GM23338 (cell line): ENCODE data around the gene COL6A1. TPM values are rescaled to one million over a fixed set of nuclear protein-coding genes. Genes with fewer than 3 reads are reported as not detected.

Experiments used
- ATAC-seq: fragments of 200-7000 bp; cut with Tn5 transposase; 3 replicates; pipeline ENCODE4 v1.9.1; 2020
- DNase-seq: peaks from one replicate; pipeline ENCODE4 v3.0.0-alpha.2; 2015; ENCODE audit warnings: low spot score
- H2AFZ ChIP-seq: fragments of 200-600 bp; sonication (generic); 2 replicates; pipeline ENCODE4 v1.8.0; 2016; ENCODE audit warnings: antibody characterized with exemption, mild to moderate bottlenecking, moderate library complexity
- H3F3A ChIP-seq: fragments of 200-600 bp; sonication (generic); replicated peaks from 2 replicates; pipeline ENCODE4 v1.8.0; 2017; ENCODE audit warnings: antibody characterized with exemption, mixed run types, low read depth
- H3K27ac ChIP-seq: fragments of 200-600 bp; sonication (generic); 2 replicates; pipeline ENCODE4 v1.6.1; 2016; ENCODE audit warnings: low read depth
- H3K27me3 ChIP-seq: fragments of 200-600 bp; sonication (generic); 2 replicates; pipeline ENCODE4 v1.8.0; 2016; ENCODE audit warnings: mild to moderate bottlenecking, mixed run types, moderate library complexity; ENCODE audit not compliant: insufficient read depth
- H3K36me3 ChIP-seq: fragments of 200-600 bp; sonication (generic); 2 replicates; pipeline ENCODE4 v1.8.0; 2016; ENCODE audit warnings: mild to moderate bottlenecking; ENCODE audit not compliant: insufficient read depth
- H3K4me1 ChIP-seq: fragments of 200-600 bp; sonication (generic); 2 replicates; pipeline ENCODE4 v1.8.0; 2016; ENCODE audit warnings: mild to moderate bottlenecking, moderate library complexity; ENCODE audit not compliant: insufficient read depth
- H3K4me2 ChIP-seq: fragments of 200-600 bp; sonication (generic); 2 replicates; pipeline ENCODE4 v1.7.1; 2017; ENCODE audit warnings: mixed run types
- H3K4me3 ChIP-seq: fragments of 200-600 bp; sonication (generic); 2 replicates; pipeline ENCODE4 v1.6.1; 2016; ENCODE audit warnings: mixed run types
- H3K79me2 ChIP-seq: fragments of 200-600 bp; sonication (generic); replicated peaks from 2 replicates; pipeline ENCODE4 v1.8.0; 2017; ENCODE audit warnings: mild to moderate bottlenecking; ENCODE audit not compliant: insufficient read depth
- H3K9me2 ChIP-seq: fragments of 200-600 bp; sonication (generic); 2 replicates; pipeline ENCODE4 v1.8.0; 2017; ENCODE audit not compliant: insufficient read depth
- H4K20me1 ChIP-seq: fragments of 200-600 bp; sonication (generic); replicated peaks from 2 replicates; pipeline ENCODE4 v1.8.0; 2017; ENCODE audit warnings: mild to moderate bottlenecking; ENCODE audit not compliant: insufficient read depth
- H3K27ac Mint-ChIP-seq: 2 replicates; pipeline ENCODE4 v1.8.0; 2020; ENCODE audit warnings: inconsistent platforms, mild to moderate bottlenecking, moderate library complexity, mixed read lengths
- H3K27me3 Mint-ChIP-seq: 3 replicates; pipeline ENCODE4 v1.8.0; 2022; ENCODE audit warnings: low read depth, mild to moderate bottlenecking, moderate library complexity, mixed read lengths, inconsistent platforms; ENCODE audit not compliant: insufficient read depth, poor library complexity
- H3K36me3 Mint-ChIP-seq: 3 replicates; pipeline ENCODE4 v1.8.0; 2021; ENCODE audit warnings: low read depth, mild to moderate bottlenecking, inconsistent platforms, moderate library complexity, mixed read lengths
- H3K4me1 Mint-ChIP-seq: 3 replicates; pipeline ENCODE4 v1.8.0; 2020; ENCODE audit warnings: mild to moderate bottlenecking, inconsistent platforms, mixed read lengths
- H3K4me3 Mint-ChIP-seq: 3 replicates; pipeline ENCODE4 v1.8.0; 2021; ENCODE audit warnings: moderate library complexity, mild to moderate bottlenecking, inconsistent platforms, mixed read lengths
- H3K9me3 Mint-ChIP-seq: 3 replicates; pipeline ENCODE4 v1.8.0; 2020; ENCODE audit warnings: moderate library complexity, mild to moderate bottlenecking, inconsistent platforms, mixed read lengths
- CREB1 ChIP-seq: fragments of 250-450 bp; sonication (Bioruptor Pico); IDR thresholded peaks from 2 replicates; pipeline ENCODE4 v1.5.0; 2020; ENCODE audit warnings: low read depth, mild to moderate bottlenecking, moderate library complexity
- CTCF ChIP-seq, 2 experiments: fragments of 200-600 bp in 1 of 2; sonication (generic) in 1 of 2; conservative IDR thresholded peaks; 2 replicates each; pipeline versions ENCODE4 v1.5.1 to v1.6.1; 2016 to 2017; ENCODE audit warnings: antibody characterized with exemption in 2 of 2, low read depth in 2 of 2, mild to moderate bottlenecking in 2 of 2, moderate library complexity in 1 of 2
- ETS1 ChIP-seq: IDR thresholded peaks from 2 replicates; pipeline ENCODE4 v1.6.1; 2016; ENCODE audit warnings: antibody characterized with exemption
- EZH2phosphoT487 ChIP-seq: fragments of 200-600 bp; sonication (generic); IDR thresholded peaks from one replicate; pipeline ENCODE4 v1.8.1; 2018; ENCODE audit warnings: antibody characterized with exemption; ENCODE audit not compliant: unreplicated experiment
- JUNB ChIP-seq: IDR thresholded peaks from one replicate; pipeline ENCODE4 v1.6.1; 2016; ENCODE audit warnings: antibody characterized with exemption; ENCODE audit not compliant: unreplicated experiment
- NANOG ChIP-seq: IDR thresholded peaks from 2 replicates; pipeline ENCODE4 v1.6.1; 2016; ENCODE audit warnings: antibody characterized with exemption, borderline replicate concordance
- POLR2AphosphoS5 ChIP-seq: IDR thresholded peaks from 2 replicates; pipeline ENCODE4 v1.6.1; 2016; ENCODE audit warnings: antibody characterized with exemption, low read depth
- REST ChIP-seq: IDR thresholded peaks from one replicate; pipeline ENCODE4 v1.6.1; 2018; ENCODE audit warnings: antibody characterized with exemption; ENCODE audit not compliant: unreplicated experiment
- STAT1 ChIP-seq: IDR thresholded peaks from one replicate; pipeline ENCODE4 v1.6.1; 2016; ENCODE audit warnings: antibody characterized with exemption; ENCODE audit not compliant: unreplicated experiment
- ZNF331 ChIP-seq: fragments of 250-450 bp; sonication (Bioruptor Pico); IDR thresholded peaks from 2 replicates; pipeline ENCODE4 v1.5.0; 2020; ENCODE audit warnings: low read depth, mild to moderate bottlenecking, moderate library complexity
- polyA plus RNA-seq: library from polyadenylated mRNA; unstranded; fragments of >200 nt; fragmentation: Nextera tagmentation; extraction: Ambion mirVana; gene quantifications from 2 replicates; pipeline ENCODE4 v1.2.1, GENCODE V29; 2016
- total RNA-seq: library from RNA; depleted of rRNA; stranded (reverse); fragments of >200 nt; shearing (Covaris generic); gene quantifications from 2 replicates; pipeline ENCODE4 v1.2.3, GENCODE V29; 2014

The COL6A1 gene
- total and polyA plus RNA-seq, 2 experiments from 2014 or later, result 76.0 to 180 TPM

GRCh38 chr21:45984584-45985095 is 3.1 kb downstream of the COL6A1 start:
- DNase-seq, result no peak
- no peak overlapping the region for H3K4me3 ChIP-seq
- no peaks in the 10 kb centered on the region for H3K27me3 Mint-ChIP-seq
- H4K20me1 ChIP-seq, result peaks cover 6% of the 10 kb centered on the region; the same call in 1 of the 2 replicates
- H3K4me1 Mint-ChIP-seq, result peaks cover 3% of the 10 kb centered on the region; the same call in 2 of the 3 replicates
- no peak overlapping the region for H3K27ac ChIP-seq
- no peak overlapping the region for H2AFZ ChIP-seq
- H3K4me2 ChIP-seq, result no peak overlapping the region
- no peaks in the 10 kb centered on the region for H3K9me3 Mint-ChIP-seq
- H3K36me3 Mint-ChIP-seq, result peaks cover 13% of the 10 kb centered on the region
- H3K4me3 Mint-ChIP-seq, result no peak overlapping the region
- peaks cover 4% of the 10 kb centered on the region; the same call in 1 of the 2 replicates for H3K79me2 ChIP-seq
- ATAC-seq, result no peak
- H3K36me3 ChIP-seq, result peaks cover 3% of the 10 kb centered on the region; the same call in 1 of the 2 replicates
- H3K9me2 ChIP-seq, result no peaks in the 10 kb centered on the region
- peaks cover 13% of the 10 kb centered on the region; the same call in 1 of the 2 replicates for H3K27me3 ChIP-seq
- peaks cover 3% of the 10 kb centered on the region for H3K4me1 ChIP-seq
- peaks cover 21% of the 10 kb centered on the region for H3F3A ChIP-seq
- 0 out of 2 replicates have a peak overlapping the region, but pooled peaks have one; percentile 6 for H3K27ac Mint-ChIP-seq
- no peak for TF ChIP-seq JUNB
- no peak for TF ChIP-seq EZH2phosphoT487
- no peak for TF ChIP-seq POLR2AphosphoS5
- TF ChIP-seq NANOG, result no peak
- no peak for TF ChIP-seq CTCF (conservative IDR thresholded peaks at IDR 0.05; ENCODE audit: low read depth in 2 of 2)
- no peak for TF ChIP-seq CREB1 (CRISPR knock-in tag)
- no peak for TF ChIP-seq ETS1
- TF ChIP-seq ZNF331 (CRISPR knock-in tag), result no peak

- peaks cover 2% of the 10 kb centered on the region; the same call in 1 of the 3 replicates for H3K4me1 Mint-ChIP-seq
- H3K79me2 ChIP-seq, result peaks cover 4% of the 10 kb centered on the region; the same call in 1 of the 2 replicates
- H4K20me1 ChIP-seq, result peaks cover 6% of the 10 kb centered on the region; the same call in 1 of the 2 replicates
- H3K4me3 Mint-ChIP-seq, result no peak overlapping the region
- no peak overlapping the region for H3K4me2 ChIP-seq
- no peaks in the 10 kb centered on the region; the same call in 1 of the 2 replicates for H3K4me1 ChIP-seq
- no peak overlapping the region for H3K27ac ChIP-seq
- no peak overlapping the region for H2AFZ ChIP-seq
- DNase-seq (no peak), ATAC-seq (no peak)
- no peaks in the 10 kb centered on the region for H3K9me3 Mint-ChIP-seq
- H3K27me3 Mint-ChIP-seq, result no peaks in the 10 kb centered on the region
- no peaks in the 10 kb centered on the region for H3K9me2 ChIP-seq
- no peak overlapping the region for H3K27ac Mint-ChIP-seq
- peaks cover 3% of the 10 kb centered on the region; the same call in 1 of the 2 replicates for H3K36me3 ChIP-seq
- H3K4me3 ChIP-seq, result no peak overlapping the region
- peaks cover 13% of the 10 kb centered on the region for H3F3A ChIP-seq
- peaks cover 8% of the 10 kb centered on the region; the same call in 1 of the 2 replicates for H3K27me3 ChIP-seq
- H3K36me3 Mint-ChIP-seq, result peaks cover 15% of the 10 kb centered on the region
- TF ChIP-seq POLR2AphosphoS5 (no peak), STAT1 (no peak), REST (no peak), JUNB (no peak), ZNF331 (CRISPR knock-in tag) (no peak)
These were observed 4.1 kb downstream of the COL6A1 start for GRCh38 chr21:45985471-45986315.
